ENCODE results near the gene HES6.
A peak's percentile ranks its signal among the peaks of the same experiment; 100 is the strongest.

Gene HES6

GRCh38 chr2:238233625-238234024, 6.2 kb downstream of the HES6 start:
- no peak overlapping the region for H3K4me3 ChIP-seq (replicated peaks; ENCODE audit: low read depth, low read length)
- TF ChIP-seq CTCF (IDR thresholded peaks at IDR 0.05; ENCODE audit: low read depth, low read length, missing control alignments), result no peak
- no peak for DNase-seq (ENCODE audit: extremely low read depth, low read depth)

- H3K4me3 ChIP-seq (replicated peaks; ENCODE audit: low read depth, low read length), result no peak overlapping the region
- TF ChIP-seq CTCF (IDR thresholded peaks at IDR 0.05; ENCODE audit: low read depth, low read length, missing control alignments), result no peak
These were observed 8.0 kb downstream of the HES6 start for GRCh38 chr2:238231809-238232208.

GRCh38 chr2:238231251-238231793, 8.5 kb downstream of the HES6 start:
- H3K4me3 ChIP-seq (replicated peaks; ENCODE audit: low read depth, low read length), result peak overlapping the region; percentile 39
- TF ChIP-seq CTCF (IDR thresholded peaks at IDR 0.05; ENCODE audit: low read depth, low read length, missing control alignments), result no peak
- DNase-seq (ENCODE audit: extremely low read depth, low read depth), result no peak

More at GRCh38 chr2:238231809-238232208, 8.0 kb downstream of the HES6 start:
- no peak for DNase-seq (ENCODE audit: extremely low read depth, low read depth)

- no peak for TF ChIP-seq CTCF (IDR thresholded peaks at IDR 0.05; ENCODE audit: low read depth, low read length, missing control alignments)
- peak overlapping the region; percentile 39 for H3K4me3 ChIP-seq (replicated peaks; ENCODE audit: low read depth, low read length)
- DNase-seq (ENCODE audit: extremely low read depth, low read depth), result no peak
These were observed 9.1 kb downstream of the HES6 start for GRCh38 chr2:238230699-238231098.

- DNase-seq (ENCODE audit: extremely low read depth, low read depth), result no peak
- H3K4me3 ChIP-seq (replicated peaks; ENCODE audit: low read depth, low read length), result no peak overlapping the region
- TF ChIP-seq CTCF (IDR thresholded peaks at IDR 0.05; ENCODE audit: low read depth, low read length, missing control alignments), result no peak
These were observed 11.1 kb downstream of the HES6 start for GRCh38 chr2:238228700-238229099.

- H3K4me3 ChIP-seq (replicated peaks; ENCODE audit: low read depth, low read length), result no peak overlapping the region
- TF ChIP-seq CTCF (IDR thresholded peaks at IDR 0.05; ENCODE audit: low read depth, low read length, missing control alignments), result no peak
- no peak for DNase-seq (ENCODE audit: extremely low read depth, low read depth)
These were observed 12.2 kb downstream of the HES6 start for GRCh38 chr2:238227587-238228032.
